Right lobe of liver (tissue), 4 donors: Measurements from ENCODE around the gene SLC29A2.

Experiments
- CTCF ChIP-seq, 4 donors: fragments of 200-600 bp in 3 of 4; fragments of 450-650 bp in 1 of 4; IDR thresholded peaks; one replicate each; pipeline versions ENCODE4 v1.5.1 to v1.8.0; 2016 to 2022; ENCODE audit warnings: antibody characterized with exemption in 4 of 4, mild to moderate bottlenecking in 2 of 4
- POLR2A ChIP-seq: fragments of 450-650 bp; IDR thresholded peaks from one replicate; pipeline ENCODE4 v1.6.1; 2017; ENCODE audit warnings: antibody characterized with exemption, mild to moderate bottlenecking
- donor health status: DM: no; HTN: no; CAD: no.
- donor health status: DM: no; HTN: no; CAD: no.
- donor health status: DM: no; HTN: yes; CAD: no.

DNA sequence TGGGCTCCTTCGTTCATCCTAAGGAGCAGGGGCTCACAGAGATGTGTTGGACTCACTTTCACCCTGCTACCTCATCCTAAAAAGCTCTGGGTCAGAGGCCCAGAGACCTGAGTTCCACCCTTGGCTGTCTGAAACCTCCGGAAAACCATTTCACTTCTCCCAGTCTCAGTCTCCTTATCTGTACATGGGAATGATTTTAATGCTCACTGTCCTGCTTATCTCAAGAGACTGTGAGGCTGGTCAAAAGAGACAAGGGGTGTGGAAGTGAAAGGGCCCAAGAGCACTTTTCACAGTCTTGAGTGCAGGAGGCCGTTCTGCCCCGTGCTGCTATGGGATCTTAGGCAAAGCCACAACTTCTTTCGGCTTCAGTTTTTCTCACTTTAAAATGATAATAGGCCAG lies 36.1 kb upstream of the SLC29A2 start:
- TF ChIP-seq CTCF (IDR thresholded peaks at IDR 0.05) (no peak), POLR2A (no peak)
